ENCODE data around the gene CNTNAP1.
"Not testable (repeated sequence)": the region's sequence is repeated elsewhere in the genome, so short reads cannot be mapped to it uniquely, and the experiment has no call there.

The CNTNAP1 gene

DNA sequence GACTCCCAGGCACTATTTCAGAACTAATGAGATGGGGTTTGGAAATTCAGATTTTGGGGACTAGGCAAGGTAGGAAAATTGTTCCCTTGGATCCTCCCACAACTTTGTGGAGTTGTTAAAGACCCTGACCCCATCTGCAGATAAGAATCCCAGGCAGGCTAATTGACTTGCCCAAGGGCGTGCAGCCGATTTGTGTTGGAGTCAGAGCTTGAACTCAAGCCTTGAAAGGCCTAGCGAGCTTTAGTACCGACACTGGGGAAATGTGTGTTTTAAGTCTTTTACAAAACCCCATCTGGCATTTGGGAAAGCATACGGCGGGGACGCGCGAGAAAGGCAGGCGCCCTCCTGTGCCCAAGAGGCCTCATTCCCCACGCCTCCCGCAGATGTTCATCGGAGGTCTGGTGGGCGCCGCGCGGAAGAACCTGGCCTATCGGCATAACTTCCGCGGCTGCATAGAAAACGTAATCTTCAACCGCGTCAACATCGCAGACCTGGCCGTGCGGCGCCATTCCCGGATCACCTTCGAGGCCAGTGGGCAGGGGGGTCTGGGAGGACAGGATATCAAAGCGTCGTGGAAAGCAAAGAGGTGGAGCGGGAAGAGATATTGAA lies 4.3 kb downstream of the CNTNAP1 start:
- DNase-seq: no peak

DNA sequence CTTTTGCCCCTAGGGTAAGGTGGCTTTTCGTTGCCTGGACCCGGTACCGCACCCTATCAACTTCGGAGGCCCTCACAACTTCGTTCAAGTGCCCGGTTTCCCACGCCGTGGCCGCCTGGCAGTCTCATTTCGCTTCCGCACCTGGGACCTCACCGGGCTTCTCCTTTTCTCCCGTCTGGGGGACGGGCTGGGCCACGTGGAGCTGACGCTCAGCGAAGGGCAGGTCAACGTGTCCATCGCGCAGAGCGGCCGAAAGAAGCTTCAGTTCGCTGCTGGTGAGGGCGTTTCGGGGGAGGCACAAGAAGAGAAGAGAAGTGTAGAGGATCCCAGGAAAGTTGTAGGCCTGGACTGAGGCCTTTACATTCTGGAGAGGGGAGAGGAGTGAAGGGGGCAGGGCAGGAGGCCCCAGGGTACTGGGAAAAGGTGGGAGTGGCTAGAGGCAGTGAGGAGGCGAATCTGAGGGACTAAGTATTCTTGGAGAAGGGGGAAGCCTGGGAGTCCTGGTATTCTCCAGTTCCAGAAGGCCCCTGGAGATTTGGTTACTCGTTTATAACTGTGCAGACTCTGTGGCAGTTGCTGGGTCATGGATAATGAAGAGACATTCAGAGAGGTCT lies 5.5 kb downstream of the CNTNAP1 start:
- DNase-seq: no peak

DNA sequence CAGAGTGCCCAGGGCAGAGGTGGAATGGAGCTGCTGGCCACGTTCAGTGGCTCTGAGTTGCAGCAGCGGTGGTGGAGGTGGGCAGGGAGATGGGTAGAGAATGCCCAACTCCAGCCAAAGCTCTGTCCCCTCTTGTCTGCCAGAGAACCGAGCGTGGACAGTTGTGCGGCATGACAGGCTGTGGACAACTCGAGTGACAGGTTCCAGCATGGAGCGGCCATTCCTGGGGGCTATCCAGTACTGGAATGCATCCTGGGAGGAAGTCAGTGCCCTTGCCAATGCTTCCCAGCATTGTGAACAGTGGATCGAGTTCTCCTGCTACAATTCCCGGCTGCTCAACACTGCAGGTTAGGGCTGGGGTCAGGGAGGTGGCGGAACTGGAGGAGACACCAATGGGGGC lies 8.3 kb downstream of the CNTNAP1 start:
- no peak for DNase-seq

DNA sequence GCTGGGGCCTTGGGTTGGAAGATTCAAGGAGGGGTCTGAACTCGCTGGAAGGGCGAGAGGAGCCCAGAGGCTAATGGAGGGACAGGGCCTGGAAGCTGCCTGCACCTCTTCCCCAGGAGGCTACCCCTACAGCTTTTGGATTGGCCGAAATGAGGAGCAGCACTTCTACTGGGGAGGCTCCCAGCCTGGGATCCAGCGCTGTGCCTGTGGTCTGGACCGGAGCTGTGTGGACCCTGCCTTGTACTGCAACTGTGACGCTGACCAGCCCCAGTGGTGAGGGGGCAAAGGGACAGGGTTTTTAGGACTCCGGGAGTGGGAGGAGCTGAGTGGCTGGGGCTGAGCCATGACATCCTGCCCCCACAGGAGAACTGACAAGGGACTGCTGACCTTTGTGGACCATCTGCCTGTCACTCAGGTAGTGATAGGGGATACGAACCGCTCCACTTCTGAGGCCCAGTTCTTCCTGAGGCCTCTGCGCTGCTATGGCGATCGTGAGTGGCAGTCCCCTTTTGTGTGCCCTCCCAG lies 8.8 kb downstream of the CNTNAP1 start:
- no peak for DNase-seq

DNA sequence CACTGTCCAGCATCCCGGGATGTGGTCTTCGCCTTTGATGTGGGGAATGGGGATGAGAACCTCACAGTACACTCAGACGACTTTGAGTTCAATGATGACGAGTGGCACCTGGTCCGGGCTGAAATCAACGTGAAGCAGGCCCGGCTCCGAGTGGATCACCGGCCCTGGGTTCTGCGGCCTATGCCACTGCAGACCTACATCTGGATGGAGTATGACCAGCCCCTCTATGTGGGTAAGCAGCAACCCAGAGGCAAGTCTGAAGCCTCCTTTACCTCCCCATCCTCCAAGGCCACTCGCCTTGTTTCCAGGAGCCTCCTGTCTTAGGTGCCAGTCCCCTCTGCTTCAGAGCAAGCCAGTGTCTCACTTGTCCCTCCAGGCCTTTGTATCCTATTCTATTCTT lies 10.2 kb downstream of the CNTNAP1 start:
- DNase-seq: no peak

DNA sequence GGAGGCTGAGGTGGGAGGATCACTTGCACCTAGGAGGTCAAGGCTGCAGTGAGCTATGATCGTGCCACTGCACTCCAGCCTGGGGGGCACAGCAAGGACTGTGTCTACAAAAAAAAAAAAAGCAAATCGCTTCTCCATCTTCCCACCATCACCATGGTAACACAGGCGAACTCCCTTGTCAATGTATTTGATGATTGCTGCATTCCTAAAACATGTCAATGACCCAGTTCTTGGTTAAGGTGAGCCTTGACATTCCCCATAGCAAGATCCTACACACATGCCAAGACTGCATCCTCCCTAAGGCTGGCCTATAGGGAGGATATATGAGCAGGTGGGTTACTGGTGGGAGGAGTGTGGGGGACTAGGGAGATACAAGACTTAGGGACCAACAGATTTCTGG lies 12.2 kb downstream of the CNTNAP1 start:
- DNase-seq: no peak

DNA sequence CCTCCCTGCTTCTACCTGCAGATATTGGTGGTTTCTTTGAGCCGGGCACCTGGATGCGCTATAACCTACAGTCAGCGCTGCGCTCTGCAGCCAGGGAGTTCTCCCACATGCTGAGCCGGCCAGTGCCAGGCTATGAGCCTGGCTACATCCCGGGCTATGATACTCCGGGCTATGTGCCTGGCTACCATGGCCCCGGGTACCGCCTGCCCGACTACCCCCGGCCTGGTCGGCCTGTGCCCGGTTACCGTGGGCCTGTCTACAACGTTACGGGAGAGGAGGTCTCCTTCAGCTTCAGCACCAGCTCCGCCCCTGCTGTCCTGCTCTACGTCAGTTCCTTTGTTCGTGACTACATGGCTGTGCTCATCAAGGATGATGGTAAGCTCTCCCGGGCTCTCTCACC lies 13.2 kb downstream of the CNTNAP1 start:
- DNase-seq: no peak

DNA sequence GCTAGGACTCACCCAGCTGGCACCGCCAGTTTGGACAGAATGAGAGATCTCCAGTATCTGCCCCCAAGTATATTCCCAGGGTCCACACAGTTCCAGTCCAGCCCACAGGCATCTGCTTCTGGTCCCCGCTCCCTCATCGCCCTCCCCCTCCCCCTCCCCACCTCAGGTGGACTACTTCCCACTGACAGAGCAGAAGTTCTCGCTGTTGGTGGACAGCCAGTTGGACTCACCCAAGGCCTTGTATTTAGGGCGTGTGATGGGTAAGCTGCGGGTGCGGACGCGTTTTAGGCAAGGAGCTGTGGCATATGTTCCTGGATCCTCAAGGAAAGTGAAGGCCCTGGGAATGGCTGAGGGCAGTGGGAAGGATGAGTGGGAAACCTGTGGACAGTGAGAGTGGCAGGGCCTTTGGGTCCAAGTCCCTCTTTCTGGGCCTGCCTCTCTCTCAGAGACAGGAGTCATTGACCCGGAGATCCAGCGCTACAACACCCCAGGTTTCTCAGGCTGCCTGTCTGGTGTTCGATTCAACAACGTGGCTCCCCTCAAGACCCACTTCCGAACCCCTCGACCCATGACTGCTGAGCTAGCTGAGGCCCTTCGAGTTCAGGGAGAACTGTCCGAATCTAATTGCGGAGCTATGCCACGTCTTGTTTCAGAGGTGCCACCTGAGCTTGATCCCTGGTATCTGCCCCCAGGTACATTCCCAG lies 14.9 kb downstream of the CNTNAP1 start:
- no peak for DNase-seq

DNA sequence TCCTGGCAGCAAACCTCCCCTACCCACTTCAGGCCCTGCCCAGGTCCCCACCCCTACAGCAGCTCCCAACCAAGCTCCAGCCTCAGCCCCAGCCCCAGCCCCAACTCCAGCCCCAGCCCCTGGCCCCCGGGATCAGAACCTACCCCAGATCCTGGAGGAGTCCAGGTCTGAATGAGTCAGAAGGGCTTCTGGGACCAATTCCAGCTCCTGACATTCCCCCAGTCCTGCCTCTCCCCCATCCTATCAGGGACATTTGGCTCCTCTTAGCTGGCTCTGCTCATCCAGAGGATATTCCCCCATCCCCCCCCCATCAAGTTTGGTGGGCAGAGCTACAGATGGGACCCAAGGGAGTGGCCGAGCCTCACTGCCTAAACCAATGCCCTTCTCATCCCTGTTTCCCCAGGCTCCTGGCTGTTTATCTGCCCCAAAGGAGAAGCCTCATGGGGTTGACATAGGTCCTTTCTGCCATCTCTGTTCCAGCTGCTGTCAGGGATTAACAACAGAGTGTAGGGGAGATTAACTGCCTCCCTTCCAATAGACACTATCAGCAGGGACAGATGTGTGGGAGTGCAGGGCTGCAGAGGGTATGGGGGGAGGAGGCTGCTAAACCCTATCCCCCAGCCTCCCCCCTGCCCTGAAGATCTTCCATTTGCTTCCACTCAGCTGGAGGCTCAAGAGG lies 16.5 kb downstream of the CNTNAP1 start:
- no peak for DNase-seq

DNA sequence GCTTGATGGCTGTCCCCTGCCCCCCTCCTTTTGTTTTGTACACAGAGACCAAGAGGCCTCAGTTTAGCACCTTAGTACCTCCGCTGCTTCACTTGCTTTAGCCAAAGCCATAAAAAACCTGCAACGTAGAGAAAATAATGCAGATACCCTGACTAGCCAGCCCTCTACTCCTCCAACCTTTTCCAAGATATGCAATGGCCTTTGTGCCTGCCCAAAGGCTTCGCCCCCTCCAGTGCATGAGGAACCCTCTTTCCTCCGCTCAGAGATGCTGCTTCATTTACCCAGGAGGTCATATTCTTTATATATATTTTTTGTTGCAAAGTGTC lies 17.0 kb downstream of the CNTNAP1 start:
- DNase-seq: no peak

DNA sequence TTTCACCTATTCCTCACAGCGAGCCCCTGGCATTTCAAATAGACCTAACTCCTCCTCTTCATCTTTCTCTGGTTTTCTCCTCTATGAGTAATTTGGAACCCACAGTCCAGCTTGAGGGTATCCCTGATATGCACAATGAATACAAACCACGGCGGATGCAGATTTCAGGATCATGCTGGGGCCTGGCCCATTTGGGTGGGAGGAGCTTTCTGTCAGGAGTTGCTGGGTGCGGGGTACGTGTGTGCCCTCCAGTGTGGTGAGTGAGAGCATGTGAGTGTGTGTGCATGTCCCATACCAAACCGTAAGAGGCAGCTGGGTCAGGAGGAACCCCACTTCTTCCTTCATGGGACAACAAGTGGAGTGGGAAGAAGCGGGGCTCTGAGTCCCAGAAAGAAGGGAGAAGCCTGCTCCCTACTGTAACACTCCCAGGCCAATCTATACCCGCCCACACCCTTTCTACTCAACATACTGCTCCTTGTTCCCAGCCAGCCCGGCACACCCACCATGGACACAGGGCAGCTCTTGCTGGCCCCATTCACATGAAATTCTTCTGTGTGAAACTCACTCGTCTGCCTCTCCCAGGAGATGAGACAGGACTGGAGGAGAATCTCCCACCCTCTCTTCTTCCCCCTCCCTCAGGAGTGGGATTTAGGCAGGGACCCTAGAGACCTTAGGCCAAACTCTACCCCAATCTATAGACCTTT lies 18.4 kb downstream of the CNTNAP1 start:
- DNase-seq: no peak

DNA sequence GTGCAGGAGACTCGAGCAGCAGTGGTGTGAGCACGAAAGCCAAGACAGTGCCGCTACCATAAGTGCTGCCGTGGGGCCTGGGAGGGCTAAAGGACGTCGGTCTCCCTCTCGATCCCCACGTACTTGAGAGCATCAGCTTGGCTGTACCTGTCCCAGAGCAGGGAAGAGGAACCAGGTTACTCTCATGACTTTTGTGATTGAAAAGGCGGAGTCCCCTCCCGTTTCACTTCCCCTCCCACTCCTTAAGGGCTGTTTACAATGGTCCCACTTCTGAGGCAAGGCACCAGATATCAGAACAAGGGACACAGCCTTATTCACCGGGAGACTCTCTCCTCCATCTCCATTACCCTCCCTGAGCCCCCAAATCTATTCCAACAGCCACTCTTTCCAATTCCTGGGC lies 20.1 kb downstream of the CNTNAP1 start:
- DNase-seq: no peak

DNA sequence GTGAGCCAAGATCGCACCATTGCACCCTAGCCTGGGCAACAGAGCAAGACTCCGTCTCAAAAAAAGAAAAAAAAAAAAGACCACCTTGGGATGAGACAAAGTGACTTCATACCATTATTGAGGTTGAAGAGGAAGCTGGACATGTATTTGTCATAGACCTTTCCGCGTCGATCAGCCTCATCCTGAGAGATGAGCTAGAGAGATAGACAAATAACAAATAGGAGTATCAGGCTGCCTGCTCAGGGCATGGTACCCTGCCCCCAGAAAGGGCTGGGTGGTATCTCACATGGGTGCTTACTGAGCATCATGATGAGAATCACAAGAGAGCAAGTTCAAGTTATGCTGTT lies 22.1 kb downstream of the CNTNAP1 start:
- no peak for DNase-seq

DNA sequence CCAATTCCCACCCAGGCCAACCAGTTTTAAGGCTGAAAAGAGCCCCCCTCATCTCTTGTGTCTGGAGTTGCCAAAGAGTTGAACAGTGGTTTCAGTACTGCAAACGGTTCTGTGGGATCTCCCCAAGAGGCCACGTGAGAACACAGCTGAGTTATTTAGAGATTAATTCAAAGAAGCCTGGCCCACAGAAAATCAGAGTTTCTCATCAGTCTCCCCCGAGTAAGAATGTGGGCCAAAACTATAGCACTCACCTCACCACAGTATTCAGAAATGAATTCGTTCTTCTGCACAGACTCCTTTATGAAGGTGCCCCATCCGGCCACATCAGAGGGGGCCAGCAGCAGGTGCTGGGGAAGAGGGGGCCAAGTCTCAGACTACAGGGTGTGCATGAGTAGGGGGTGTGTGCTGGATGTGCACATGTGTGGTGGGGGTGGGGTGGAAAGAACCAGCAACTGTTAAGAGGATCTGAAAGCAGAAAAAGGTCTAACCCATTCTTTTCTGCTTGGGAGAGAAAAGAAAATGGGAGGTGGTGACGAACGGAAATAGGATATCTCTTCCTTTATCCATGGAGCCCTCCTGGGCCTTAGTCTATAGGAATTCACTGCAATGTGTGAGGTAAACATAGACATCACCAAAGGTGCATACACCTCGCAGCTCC lies 22.6 kb downstream of the CNTNAP1 start:
- no peak for DNase-seq

DNA sequence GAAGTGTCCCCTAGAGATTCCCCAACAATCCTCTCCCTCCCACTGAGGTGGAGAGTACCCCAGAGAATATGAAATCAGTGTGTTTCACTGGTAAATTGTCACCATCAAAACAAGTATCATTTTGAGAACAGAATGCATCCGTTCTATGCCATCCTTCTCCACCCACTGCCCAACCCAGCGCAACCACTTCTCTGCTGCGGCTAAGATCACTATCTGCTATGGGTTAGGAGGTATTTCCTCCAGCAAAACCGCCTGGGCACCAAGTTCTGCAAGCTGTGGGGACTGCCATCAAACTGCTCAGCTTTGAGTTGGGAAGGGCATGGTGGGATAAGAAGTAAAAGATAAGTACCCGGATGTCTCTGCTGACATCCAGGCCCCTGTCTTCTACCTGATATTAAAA lies 24.4 kb downstream of the CNTNAP1 start:
- DNase-seq: no peak

DNA sequence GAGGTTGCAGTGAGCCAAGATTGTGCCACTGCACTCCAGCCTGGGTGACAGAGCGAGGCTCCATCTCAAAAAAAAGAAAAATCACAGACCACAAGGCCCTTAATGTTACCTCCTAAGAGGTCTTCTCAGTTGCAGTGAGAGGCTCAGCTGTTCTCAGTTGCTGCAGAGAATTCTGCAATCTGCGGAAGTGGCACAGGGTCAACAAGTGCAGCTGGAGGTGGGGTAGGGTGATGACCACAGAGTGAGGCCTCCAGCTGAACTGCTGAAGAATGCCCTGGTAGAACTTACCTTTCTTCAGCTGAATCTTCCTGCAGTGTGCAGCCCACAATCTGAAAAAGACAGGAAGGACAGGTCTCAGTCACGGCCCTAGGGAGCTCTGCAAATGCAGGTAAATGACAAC lies 26.3 kb downstream of the CNTNAP1 start:
- DNase-seq: no peak

DNA sequence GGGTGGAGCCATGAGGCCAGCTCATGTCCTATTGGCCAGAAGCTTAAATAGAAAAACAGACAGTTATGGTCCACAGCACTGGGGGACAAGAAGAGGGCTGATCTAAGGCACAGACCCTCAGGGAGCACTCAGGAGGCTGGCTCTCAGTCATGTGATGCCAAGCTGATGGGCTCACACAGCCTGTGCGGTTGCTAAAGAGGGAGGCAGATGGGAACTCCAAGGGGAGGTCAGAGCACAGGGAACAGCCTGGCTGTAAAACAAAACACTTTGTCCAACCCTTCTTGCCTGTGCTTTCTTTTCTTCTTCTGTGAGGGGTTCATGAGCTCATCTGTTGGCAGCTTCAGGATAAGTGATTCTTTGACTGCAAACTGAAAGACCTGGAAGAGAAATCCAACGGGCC lies 27.2 kb downstream of the CNTNAP1 start:
- DNase-seq: no peak

DNA sequence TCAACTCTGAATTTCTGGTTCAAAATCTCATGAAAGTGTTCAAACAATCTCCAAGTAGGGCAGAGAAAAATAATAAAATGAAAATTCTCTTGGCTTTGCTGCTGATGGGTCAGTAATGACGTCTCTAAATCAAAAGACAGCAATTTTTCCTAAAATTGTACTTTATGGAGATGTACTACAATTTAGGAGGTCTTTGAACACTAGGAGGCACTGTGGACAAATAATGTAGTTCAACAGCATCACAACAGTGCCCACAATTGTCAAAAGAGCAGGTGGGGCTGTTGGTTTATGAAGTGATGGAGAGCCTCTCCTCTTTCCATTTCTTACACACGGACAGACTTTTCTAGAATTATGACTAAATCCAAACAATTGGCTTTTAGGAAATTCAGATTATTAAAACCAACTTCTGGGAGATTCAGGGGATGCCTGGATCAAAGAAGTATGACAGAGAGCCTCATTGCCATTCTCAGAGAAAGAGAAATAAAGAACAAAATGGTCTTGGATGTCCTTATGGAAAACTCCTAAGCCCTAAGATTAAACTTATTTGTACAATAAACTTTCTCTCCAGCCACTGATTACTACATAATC lies 38.8 kb downstream of the CNTNAP1 start:
- DNase-seq: peak; percentile 44 to 90

DNA sequence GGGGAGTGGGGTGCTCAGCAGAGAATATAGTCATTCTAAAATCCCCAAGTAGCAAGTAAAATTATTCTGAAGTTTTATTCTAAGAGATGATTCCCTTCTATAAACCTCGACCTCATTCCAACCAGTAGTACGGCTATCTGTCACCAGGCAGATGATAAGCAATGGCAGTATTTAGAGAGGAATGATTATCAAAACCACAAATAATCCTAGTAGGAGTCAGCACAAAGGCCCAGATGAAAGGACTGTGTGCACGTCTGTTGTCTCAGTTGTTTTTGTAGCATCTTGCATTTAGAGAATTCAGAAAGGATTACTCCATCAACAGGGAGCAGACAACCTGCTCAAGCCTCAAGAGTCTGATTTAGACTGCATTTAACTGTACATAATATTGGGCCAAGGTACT lies 41.3 kb downstream of the CNTNAP1 start:
- no peak for DNase-seq

DNA sequence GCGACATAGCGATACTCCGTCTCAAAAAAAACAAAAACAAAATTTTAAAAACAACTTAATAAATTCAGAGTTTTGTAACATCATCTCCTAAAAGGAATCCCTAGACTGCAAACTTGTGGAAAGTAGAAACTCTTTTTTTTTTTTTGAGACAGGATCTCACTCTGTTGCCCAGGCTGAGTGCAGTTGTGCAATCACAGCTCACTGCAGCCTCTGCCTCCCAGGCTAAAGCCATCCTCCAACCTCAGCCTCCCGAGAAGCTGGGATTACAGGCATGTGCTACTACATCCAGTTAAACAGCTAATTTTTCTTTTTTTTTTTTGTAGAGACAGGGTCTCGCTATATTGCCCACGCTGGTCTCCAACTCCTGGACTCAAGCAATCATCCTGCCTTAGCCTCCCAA lies 42.8 kb downstream of the CNTNAP1 start:
- no peak for DNase-seq

DNA sequence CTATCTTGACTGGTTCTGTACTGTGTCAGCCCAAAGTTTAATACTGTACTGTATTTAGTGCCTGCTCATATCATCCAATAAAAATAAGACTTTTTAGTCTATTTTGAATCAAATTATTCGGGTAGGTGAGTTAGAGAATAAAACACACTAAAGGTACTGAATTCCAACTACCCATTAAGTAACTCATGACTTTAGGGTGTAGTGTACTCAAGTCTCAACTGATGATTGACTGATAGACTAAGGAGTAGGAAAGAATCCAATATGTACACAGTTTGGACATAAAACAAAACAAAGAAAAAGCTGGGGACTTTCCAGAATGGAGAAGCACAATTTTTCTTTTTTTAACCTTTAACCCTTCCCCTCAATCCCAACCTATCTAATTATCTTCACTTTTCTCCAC lies 58.4 kb downstream of the CNTNAP1 start:
- peak in 1 of 2 donors; percentile 24 for DNase-seq

DNA sequence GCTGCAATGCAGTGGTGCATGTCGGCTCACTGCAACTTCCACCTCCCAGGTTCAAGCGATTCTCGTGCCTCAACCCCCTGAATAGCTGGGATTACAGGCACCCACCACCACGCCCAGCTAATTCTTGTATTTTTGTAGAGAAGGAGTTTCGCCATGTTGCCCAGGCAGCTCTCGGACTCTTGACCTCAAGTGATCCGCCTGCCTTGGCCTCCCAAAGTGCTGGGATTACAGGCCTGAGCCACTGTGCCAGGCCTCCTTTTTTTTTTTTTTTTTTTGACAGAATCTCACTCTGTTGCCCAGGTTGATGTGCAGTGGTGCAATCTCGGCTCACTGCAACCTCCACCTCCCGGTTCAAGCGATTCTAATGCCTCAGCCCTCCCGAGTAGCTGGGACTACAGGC lies 60.6 kb downstream of the CNTNAP1 start:
- not testable (repeated sequence) for DNase-seq

All from inflammatory macrophage treated with lipopolysaccharide for 1 hour (primary cell).